ENCODE results near the gene SATB1.

SATB1 gene

GRCh38 chr3:18385706-18386105, 39.4 kb downstream of the SATB1 start (continued):
- TF ChIP-seq ZNF423 (tag by site-specific recombination; IDR thresholded peaks at IDR 0.05) (no peak), ZNF692 (tag by site-specific recombination; IDR thresholded peaks at IDR 0.05) (no peak), ZNF558 (tag by site-specific recombination; IDR thresholded peaks at IDR 0.05) (no peak), BCL6B (tag by site-specific recombination; IDR thresholded peaks at IDR 0.05) (no peak)

GRCh38 chr3:18382760-18383369, 42.3 kb downstream of the SATB1 start:
- POLR2A ChIA-PET: no interaction called here
- CTCF ChIA-PET: no interaction called here
- H3K4me1 ChIP-seq (ENCODE audit: control insufficient read depth, insufficient read depth, low read length): no peaks in the 10 kb centered on the region
- peaks cover 3 to 8% of the 10 kb centered on the region in 2 experiments for H3K36me3 ChIP-seq (ENCODE audit: control insufficient read depth in 2 of 2, insufficient read depth in 1 of 2, low read length in 2 of 2)
- no peak overlapping the region for H3K27ac ChIP-seq (ENCODE audit: extremely low read depth, low read depth, low read length)
- TF ChIP-seq GLIS2 (tag by site-specific recombination; IDR thresholded peaks at IDR 0.05) (no peak), ZNF701 (tag by site-specific recombination; IDR thresholded peaks at IDR 0.05) (no peak), ZNF561 (tag by site-specific recombination; IDR thresholded peaks at IDR 0.05; ENCODE audit: borderline replicate concordance) (no peak), ZNF610 (tag by site-specific recombination; IDR thresholded peaks at IDR 0.05; ENCODE audit: borderline replicate concordance) (no peak), ZNF146 (tag by site-specific recombination; IDR thresholded peaks at IDR 0.05) (no peak), SP3 (tag by site-specific recombination; IDR thresholded peaks at IDR 0.05) (no peak), ZNF704 (tag by site-specific recombination; IDR thresholded peaks at IDR 0.05) (no peak), ZNF37A (tag by site-specific recombination; IDR thresholded peaks at IDR 0.05) (no peak), ZNF311 (tag by site-specific recombination; IDR thresholded peaks at IDR 0.05; ENCODE audit: borderline replicate concordance) (no peak), ZNF404 (tag by site-specific recombination; IDR thresholded peaks at IDR 0.05) (no peak)
- H3K4me3 ChIP-seq (ENCODE audit: low read depth, low read length): no peak overlapping the region
- H3K9me3 ChIP-seq (ENCODE audit: control insufficient read depth, insufficient read depth, low read depth, low read length): no peaks in the 10 kb centered on the region

GRCh38 chr3:18379647-18380046, 45.5 kb downstream of the SATB1 start:
- no peaks in the 10 kb centered on the region for H3K4me1 ChIP-seq (ENCODE audit: control insufficient read depth, insufficient read depth, low read length)
- H3K27ac ChIP-seq (ENCODE audit: extremely low read depth, low read depth, low read length): no peak overlapping the region
- TF ChIP-seq TRIM28 (IDR thresholded peaks at IDR 0.05; ENCODE audit: borderline replicate concordance, low read length): no peak
- TF ChIP-seq HIC1 (tag by site-specific recombination; IDR thresholded peaks at IDR 0.05): no peak
- TF ChIP-seq ZBTB8A (tag by site-specific recombination; IDR thresholded peaks at IDR 0.05): no peak
- no peak for TF ChIP-seq ZNF138 (tag by site-specific recombination; IDR thresholded peaks at IDR 0.05; ENCODE audit: borderline replicate concordance)
- no peak for TF ChIP-seq ZFP41 (tag by site-specific recombination; IDR thresholded peaks at IDR 0.05; ENCODE audit: borderline replicate concordance)
- no peak for TF ChIP-seq WT1 (tag by site-specific recombination; IDR thresholded peaks at IDR 0.05)
- TF ChIP-seq PRDM4 (tag by site-specific recombination; IDR thresholded peaks at IDR 0.05): no peak
- no peak for TF ChIP-seq ZNF157 (tag by site-specific recombination; IDR thresholded peaks at IDR 0.05)
- TF ChIP-seq RBAK (tag by site-specific recombination; IDR thresholded peaks at IDR 0.05): no peak
- no peak for TF ChIP-seq ZNF132 (tag by site-specific recombination; IDR thresholded peaks at IDR 0.05; ENCODE audit: borderline replicate concordance)
- H3K4me3 ChIP-seq (ENCODE audit: low read depth, low read length): no peak overlapping the region
- CTCF ChIA-PET: interaction anchor here (0.7 to 1.9 kb wide), 2 partner anchors 10 to 101 kb away, joined by 3 to 15 read pairs; no protein-coding TSS in a partner anchor
- POLR2A ChIA-PET: no interaction called here
- H3K9me3 ChIP-seq (ENCODE audit: control insufficient read depth, insufficient read depth, low read depth, low read length): no peaks in the 10 kb centered on the region
- peaks cover 0 to 3% of the 10 kb centered on the region in 2 experiments; a peak in 1 of 3 replicates for H3K36me3 ChIP-seq (ENCODE audit: control insufficient read depth in 2 of 2, insufficient read depth in 1 of 2, low read length in 2 of 2)
